D721Med (cell line): ENCODE results near the gene COX7B.

Source experiments
- DNase-seq: peaks from one replicate; pipeline ENCODE4 v3.0.0; 2011; ENCODE audit warnings: low spot score; ENCODE audit not compliant: insufficient read length
- FAIRE-seq: peaks from 2 replicates; lab custom pipeline; 2011; peaks lifted over from hg19 to GRCh38; lab: Jason Lieb, UNC
- CTCF ChIP-seq: IDR thresholded peaks from 2 replicates; pipeline ENCODE4 v1.5.1; 2012; ENCODE audit warnings: mild to moderate bottlenecking, control low read depth; ENCODE audit not compliant: insufficient read depth; ENCODE audit errors: missing control alignments

The COX7B gene

GRCh38 chrX:77945910-77946545 lies 46.8 kb downstream of the COX7B start:
- TF ChIP-seq CTCF = no peak
- FAIRE-seq (no peak), DNase-seq (no peak)

- no peak for TF ChIP-seq CTCF
- FAIRE-seq (no peak), DNase-seq (no peak)
These were observed 47.3 kb downstream of the COX7B start for GRCh38 chrX:77946571-77946970.

- FAIRE-seq (no peak), DNase-seq (no peak)
- TF ChIP-seq CTCF = no peak
These were observed 50.6 kb downstream of the COX7B start for GRCh38 chrX:77949840-77950239.

- FAIRE-seq (no peak), DNase-seq (no peak)
- no peak for TF ChIP-seq CTCF
These were observed 52.9 kb downstream of the COX7B start for GRCh38 chrX:77952173-77952572.

GRCh38 chrX:77953302-77953701 lies 54.0 kb downstream of the COX7B start:
- DNase-seq = no peak
- no peak for FAIRE-seq
- TF ChIP-seq CTCF = no peak

GRCh38 chrX:77953708-77954107 lies 54.4 kb downstream of the COX7B start:
- no peak for DNase-seq
- no peak for FAIRE-seq
- TF ChIP-seq CTCF = no peak
